Thoracic aorta (tissue), 2 donors: ENCODE results near the gene GFM1. TPM values are rescaled to one million over a fixed set of nuclear protein-coding genes. Genes with fewer than 3 reads are reported as not detected.
A peak's percentile ranks its signal among the peaks of the same experiment; 100 is the strongest.

Experiments used
- ATAC-seq: fragments of 150-250 bp; one replicate; pipeline ENCODE4 v1.8.0; 2017; ENCODE audit warnings: low read depth; ENCODE audit not compliant: insufficient number of reproducible peaks, low FRiP score
- DNase-seq: peaks from one replicate; pipeline ENCODE4 v3.0.0-alpha.2; 2020; ENCODE audit warnings: low spot score
- H3K27ac ChIP-seq, 2 donors: fragments of 200-600 bp; sonication (generic); 1 replicate in 1 of 2; 2 replicates in 1 of 2; pipeline ENCODE4 v1.5.1; 2016; ENCODE audit warnings: mild to moderate bottlenecking in 2 of 2, moderate library complexity in 2 of 2
- H3K27me3 ChIP-seq: fragments of 200-600 bp; sonication (generic); replicated peaks from 2 replicates; pipeline ENCODE4 v1.6.0; 2016; ENCODE audit warnings: mild to moderate bottlenecking; ENCODE audit not compliant: insufficient read depth
- H3K36me3 ChIP-seq: fragments of 200-600 bp; sonication (generic); one replicate; pipeline ENCODE4 v1.5.1; 2016
- H3K4me1 ChIP-seq, 2 donors: fragments of 200-600 bp; sonication (generic); 1 replicate in 1 of 2; 2 replicates in 1 of 2; pipeline versions ENCODE4 v1.5.1 to v1.6.0; 2016; ENCODE audit warnings: low read depth in 2 of 2, mild to moderate bottlenecking in 1 of 2; ENCODE audit not compliant: control insufficient read depth in 1 of 2
- H3K4me3 ChIP-seq: fragments of 200-600 bp; sonication (generic); 2 replicates; pipeline ENCODE4 v1.5.1; 2016; ENCODE audit warnings: mild to moderate bottlenecking
- H3K9me3 ChIP-seq: fragments of 200-600 bp; sonication (generic); 2 replicates; pipeline ENCODE4 v1.5.1; 2016
- CTCF ChIP-seq: fragments of 200-600 bp; sonication (generic); IDR thresholded peaks from one replicate; pipeline ENCODE4 v1.5.1; 2019; ENCODE audit warnings: antibody characterized with exemption
- total RNA-seq, 2 donors: library from RNA; depleted of rRNA; stranded (reverse); fragments of >200 nt; gene quantifications; one replicate each; pipeline versions ENCODE4 v1.1.0 to v1.2.3, GENCODE V29; 2016

GFM1 gene
- total RNA-seq, 2 donors from 2014 or later = 20.0 to 87.1 TPM

GRCh38 chr3:158728851-158729250 lies 84.5 kb downstream of the GFM1 start:
- no peak for ATAC-seq
- Histone ChIP-seq H3K9me3 (no peaks in the 10 kb centered on the region), H3K27me3 (no peaks in the 10 kb centered on the region), H3K27ac (no peak overlapping the region), H3K36me3 (no peaks in the 10 kb centered on the region), H3K4me1 (peaks cover 11 to 48% of the 10 kb centered on the region in 2 donors), H3K4me3 (no peak overlapping the region)
- no peak for TF ChIP-seq CTCF
- DNase-seq = no peak

- Histone ChIP-seq H3K4me1 (peaks cover 0 to 25% of the 10 kb centered on the region in 2 donors), H3K9me3 (no peaks in the 10 kb centered on the region)
These were observed 87.2 kb downstream of the GFM1 start for GRCh38 chr3:158731486-158731885.

GRCh38 chr3:158731938-158732855 lies 87.9 kb downstream of the GFM1 start, which contains the start of gene RARRES1:
Gene RARRES1 (minus strand): TSS chr3:158732457. CDS start chr3:158732415, 42 bp downstream.
- H3K4me1 ChIP-seq = peaks cover 0 to 25% of the 10 kb centered on the region in 2 donors
- no peaks in the 10 kb centered on the region for H3K9me3 ChIP-seq
- DNase-seq = no peak
- H3K4me3 ChIP-seq = peak within 1 kb of the TSS; percentile 79
- peak; percentile 70 for ATAC-seq
- H3K27ac ChIP-seq = peak within 1 kb of the TSS; percentile 65 to 72
- no peaks in the 10 kb centered on the region for H3K27me3 ChIP-seq
- no peaks in the 10 kb centered on the region for H3K36me3 ChIP-seq
- TF ChIP-seq CTCF = no peak

More at GRCh38 chr3:158731486-158731885, 87.2 kb downstream of the GFM1 start:
- no peak for ATAC-seq
- TF ChIP-seq CTCF = no peak
- peak overlapping the region; percentile 79 for H3K4me3 ChIP-seq
- H3K36me3 ChIP-seq = no peaks in the 10 kb centered on the region
- H3K27me3 ChIP-seq = no peaks in the 10 kb centered on the region
- peak overlapping the region; percentile 65 to 72 for H3K27ac ChIP-seq
- no peak for DNase-seq

- Histone ChIP-seq H3K4me1 (peaks cover 0 to 21% of the 10 kb centered on the region in 2 donors), H3K9me3 (no peaks in the 10 kb centered on the region), H3K36me3 (no peaks in the 10 kb centered on the region), H3K27me3 (no peaks in the 10 kb centered on the region), H3K27ac (peak overlapping the region; percentile 65 to 72), H3K4me3 (peak overlapping the region; percentile 79)
- DNase-seq (no peak), ATAC-seq (no peak)
- TF ChIP-seq CTCF = no peak
These were observed 88.5 kb downstream of the GFM1 start for GRCh38 chr3:158732856-158733200.

GRCh38 chr3:158733656-158734055 lies 89.3 kb downstream of the GFM1 start:
- H3K4me3 ChIP-seq = no peak overlapping the region
- H3K27ac ChIP-seq = no peak overlapping the region
- H3K27me3 ChIP-seq = no peaks in the 10 kb centered on the region
- H3K9me3 ChIP-seq = no peaks in the 10 kb centered on the region
- ATAC-seq = no peak
- no peak for TF ChIP-seq CTCF
- H3K36me3 ChIP-seq = no peaks in the 10 kb centered on the region
- H3K4me1 ChIP-seq = peaks cover 0 to 16% of the 10 kb centered on the region in 2 donors
- no peak for DNase-seq
